Hepatocyte (in vitro differentiated cells): Measurements from ENCODE around the gene LSR.

ENCODE experiments used
- CTCF ChIP-seq: fragments of 200-600 bp; sonication (generic); IDR thresholded peaks from 2 replicates; pipeline ENCODE4 v1.5.1; 2016; ENCODE audit warnings: antibody characterized with exemption, mild to moderate bottlenecking; ENCODE audit not compliant: poor library complexity
- EZH2phosphoT487 ChIP-seq: fragments of 200-600 bp; sonication (generic); IDR thresholded peaks from one replicate; pipeline ENCODE4 v1.6.1; 2018; ENCODE audit warnings: antibody characterized with exemption, mild to moderate bottlenecking, low read depth, moderate library complexity; ENCODE audit not compliant: unreplicated experiment, severe bottlenecking

- TF ChIP-seq CTCF (no peak), EZH2phosphoT487 (no peak)
Observed at GRCh38 chr19:35220315-35220921, 28.4 kb upstream of the LSR start.
